ENCODE results near the gene MYRIP. TPM values are rescaled to one million over a fixed set of nuclear protein-coding genes. Genes with fewer than 3 reads are reported as not detected.
"Not testable (repeated sequence)": the region's sequence is repeated elsewhere in the genome, so short reads cannot be mapped to it uniquely, and the experiment has no call there.

The MYRIP gene
- total RNA-seq, 2 donors from 2014 or later: 6.3 to 8.7 TPM

DNA sequence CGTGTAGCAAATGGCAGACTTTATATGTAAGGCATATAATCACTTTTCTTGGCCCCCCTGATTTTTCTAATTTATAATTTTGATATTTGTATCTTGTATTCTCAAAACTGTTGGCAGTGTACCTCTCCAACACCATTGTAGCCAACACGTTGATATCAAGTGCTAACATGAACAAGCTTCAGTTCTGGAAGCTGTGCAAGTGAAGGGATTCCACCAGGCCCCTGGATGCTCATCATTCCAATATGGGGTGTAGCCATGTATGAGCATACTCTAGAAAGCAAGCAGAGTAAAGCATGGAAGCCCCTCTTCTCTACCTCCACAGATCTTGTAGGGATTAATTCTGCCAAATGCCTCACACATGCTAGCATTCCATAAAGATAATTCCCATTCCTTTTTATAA is 211.3 kb downstream of the MYRIP start:
- Histone ChIP-seq H3K9ac (ENCODE audit: low read depth in 2 of 2, low read length in 2 of 2) (no peak overlapping the region), H3K36me3 (no peaks in the 10 kb centered on the region), H3K4me3 (no peak overlapping the region), H3K27me3 (no peaks in the 10 kb centered on the region), H3K27ac (no peak overlapping the region), H3K9me3 (no peaks in the 10 kb centered on the region), H3K4me1 (no peaks in the 10 kb centered on the region)
- DNase-seq: no peak
- TF ChIP-seq, protein P1, sequence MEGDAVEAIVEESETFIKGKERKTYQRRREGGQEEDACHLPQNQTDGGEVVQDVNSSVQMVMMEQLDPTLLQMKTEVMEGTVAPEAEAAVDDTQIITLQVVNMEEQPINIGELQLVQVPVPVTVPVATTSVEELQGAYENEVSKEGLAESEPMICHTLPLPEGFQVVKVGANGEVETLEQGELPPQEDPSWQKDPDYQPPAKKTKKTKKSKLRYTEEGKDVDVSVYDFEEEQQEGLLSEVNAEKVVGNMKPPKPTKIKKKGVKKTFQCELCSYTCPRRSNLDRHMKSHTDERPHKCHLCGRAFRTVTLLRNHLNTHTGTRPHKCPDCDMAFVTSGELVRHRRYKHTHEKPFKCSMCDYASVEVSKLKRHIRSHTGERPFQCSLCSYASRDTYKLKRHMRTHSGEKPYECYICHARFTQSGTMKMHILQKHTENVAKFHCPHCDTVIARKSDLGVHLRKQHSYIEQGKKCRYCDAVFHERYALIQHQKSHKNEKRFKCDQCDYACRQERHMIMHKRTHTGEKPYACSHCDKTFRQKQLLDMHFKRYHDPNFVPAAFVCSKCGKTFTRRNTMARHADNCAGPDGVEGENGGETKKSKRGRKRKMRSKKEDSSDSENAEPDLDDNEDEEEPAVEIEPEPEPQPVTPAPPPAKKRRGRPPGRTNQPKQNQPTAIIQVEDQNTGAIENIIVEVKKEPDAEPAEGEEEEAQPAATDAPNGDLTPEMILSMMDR (IDR thresholded peaks at IDR 0.05): no peak
- intact Hi-C loops (cut with DNase I): no loop called here

GRCh38 chr3:40021338-40021737 is 211.9 kb downstream of the MYRIP start:
- Histone ChIP-seq H3K9ac (ENCODE audit: low read depth in 2 of 2, low read length in 2 of 2) (no peak overlapping the region), H3K4me3 (no peak overlapping the region), H3K27me3 (no peaks in the 10 kb centered on the region), H3K9me3 (no peaks in the 10 kb centered on the region), H3K36me3 (no peaks in the 10 kb centered on the region), H3K27ac (no peak overlapping the region), H3K4me1 (no peaks in the 10 kb centered on the region)
- intact Hi-C loops (cut with DNase I): no loop called here
- TF ChIP-seq, protein P1 (IDR thresholded peaks at IDR 0.05): no peak
- no peak for DNase-seq

DNA sequence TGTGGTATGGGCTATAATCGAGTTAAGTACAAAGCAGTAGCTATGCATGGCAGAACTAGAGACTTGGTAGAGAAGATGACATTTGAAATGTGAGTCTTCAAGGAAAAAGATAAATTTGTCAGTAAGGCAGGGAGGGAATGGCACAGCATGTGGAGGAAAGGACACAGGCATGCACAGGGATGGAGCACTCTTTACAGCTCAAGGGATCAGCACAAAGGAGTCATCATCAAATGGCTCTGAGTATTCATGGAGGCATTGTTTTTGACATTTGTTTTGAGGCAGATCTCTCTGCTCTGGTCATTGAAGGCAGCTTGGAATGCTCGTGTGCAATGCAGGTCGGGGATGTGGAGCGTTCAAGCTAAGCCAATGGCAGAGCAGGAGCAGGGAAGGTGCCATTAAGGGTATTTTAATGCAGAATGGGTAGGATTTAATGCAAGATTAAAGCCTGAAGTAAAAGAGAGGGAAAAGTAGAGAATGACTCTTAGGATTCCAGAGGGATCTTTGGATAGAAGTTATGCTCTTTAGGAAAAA is 213.0 kb downstream of the MYRIP start:
- no peak overlapping the region for H3K4me3 ChIP-seq
- no peak overlapping the region for H3K27ac ChIP-seq
- no peaks in the 10 kb centered on the region for H3K9me3 ChIP-seq
- no peak for DNase-seq
- H3K27me3 ChIP-seq: no peaks in the 10 kb centered on the region
- intact Hi-C loops (cut with DNase I): no loop called here
- H3K9ac ChIP-seq (ENCODE audit: low read depth in 2 of 2, low read length in 2 of 2): no peak overlapping the region
- H3K36me3 ChIP-seq: no peaks in the 10 kb centered on the region
- TF ChIP-seq, protein P1 (IDR thresholded peaks at IDR 0.05): no peak
- no peaks in the 10 kb centered on the region for H3K4me1 ChIP-seq

DNA sequence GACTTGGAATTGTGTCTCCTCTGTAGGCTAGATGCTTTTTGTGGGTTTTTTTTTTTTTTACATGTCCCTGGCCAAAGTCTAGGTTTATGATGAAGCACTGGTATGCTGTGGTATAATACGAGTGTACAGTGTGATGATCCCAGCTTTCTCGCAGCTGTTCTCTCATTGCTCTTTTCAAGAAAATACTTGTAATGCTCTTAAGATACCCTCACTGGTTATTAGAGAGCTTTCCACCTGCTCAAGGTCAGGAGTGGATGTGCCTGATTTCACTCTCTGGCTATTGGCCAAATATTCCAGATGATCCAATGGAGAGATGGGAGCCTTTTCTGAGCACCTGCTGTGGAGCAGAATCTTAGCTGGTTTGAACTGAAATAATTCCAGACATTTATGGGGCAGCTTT is 215.1 kb downstream of the MYRIP start:
- no peak overlapping the region for H3K4me3 ChIP-seq
- TF ChIP-seq, protein P1 (IDR thresholded peaks at IDR 0.05): no peak
- no peaks in the 10 kb centered on the region for H3K27me3 ChIP-seq
- DNase-seq: no peak
- H3K27ac ChIP-seq: no peak overlapping the region
- intact Hi-C loops (cut with DNase I): no loop called here
- H3K4me1 ChIP-seq: no peaks in the 10 kb centered on the region
- no peak overlapping the region for H3K9ac ChIP-seq (ENCODE audit: low read depth in 2 of 2, low read length in 2 of 2)
- H3K9me3 ChIP-seq: no peaks in the 10 kb centered on the region
- H3K36me3 ChIP-seq: no peaks in the 10 kb centered on the region

- DNase-seq; intact Hi-C loops (cut with DNase I); H3K9ac ChIP-seq (ENCODE audit: low read depth in 2 of 2, low read length in 2 of 2); H3K27me3 ChIP-seq; H3K27ac ChIP-seq; H3K36me3 ChIP-seq; H3K4me3 ChIP-seq; H3K9me3 ChIP-seq; H3K4me1 ChIP-seq: not testable (repeated sequence)
Measured at GRCh38 chr3:40025892-40026291, 216.5 kb downstream of the MYRIP start.

- TF ChIP-seq, protein P1 (IDR thresholded peaks at IDR 0.05): no peak
Measured at GRCh38 chr3:40035177-40035576, 225.8 kb downstream of the MYRIP start.

More at GRCh38 chr3:40035177-40035576, 225.8 kb downstream of the MYRIP start:
- H3K9ac ChIP-seq (ENCODE audit: low read depth in 2 of 2, low read length in 2 of 2): no peak overlapping the region
- H3K27ac ChIP-seq: no peak overlapping the region
- H3K27me3 ChIP-seq: no peaks in the 10 kb centered on the region
- no peak overlapping the region for H3K4me3 ChIP-seq
- no peaks in the 10 kb centered on the region for H3K36me3 ChIP-seq
- no peaks in the 10 kb centered on the region for H3K4me1 ChIP-seq
- DNase-seq: no peak
- no peaks in the 10 kb centered on the region for H3K9me3 ChIP-seq
- intact Hi-C loops (cut with DNase I): no loop called here
